Stimulated activated CD4-positive, alpha-beta T cell treated with anti-CD3 and anti-CD28 coated beads, TNF-alpha, amount 100 ng/mL, for 4 hours (primary cell): ENCODE data around the gene CUEDC1.
"Not testable (repeated sequence)": the region's sequence is repeated elsewhere in the genome, so short reads cannot be mapped to it uniquely, and the experiment has no call there.

Experiments used
- DNase-seq, 3 experiments: peaks; one replicate each; pipeline ENCODE4 v3.0.0-alpha.2; 2020; ENCODE audit warnings: low read depth in 3 of 3

CUEDC1 gene

DNA sequence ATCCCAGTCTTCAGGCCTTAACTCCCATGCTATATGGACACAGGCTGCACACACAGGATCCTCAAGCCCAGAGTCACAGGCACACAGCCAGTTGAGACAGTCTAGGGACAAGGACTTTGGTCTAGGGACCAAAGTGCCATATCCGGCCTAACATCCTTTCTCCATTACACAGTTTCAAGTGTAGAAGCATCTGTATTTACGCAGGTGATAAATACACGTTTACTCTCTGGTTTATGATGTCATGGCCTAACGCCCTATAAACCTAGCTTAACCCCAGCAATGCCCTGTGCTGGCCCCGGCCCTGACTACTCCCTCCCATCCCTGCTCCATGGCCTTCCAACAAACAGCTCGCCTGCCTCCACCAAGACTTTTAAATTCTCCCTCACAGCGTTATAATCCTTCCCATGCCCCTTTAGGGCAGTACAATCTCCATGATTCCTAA is 17.1 kb downstream of the CUEDC1 start:
- DNase-seq, result no peak

DNA sequence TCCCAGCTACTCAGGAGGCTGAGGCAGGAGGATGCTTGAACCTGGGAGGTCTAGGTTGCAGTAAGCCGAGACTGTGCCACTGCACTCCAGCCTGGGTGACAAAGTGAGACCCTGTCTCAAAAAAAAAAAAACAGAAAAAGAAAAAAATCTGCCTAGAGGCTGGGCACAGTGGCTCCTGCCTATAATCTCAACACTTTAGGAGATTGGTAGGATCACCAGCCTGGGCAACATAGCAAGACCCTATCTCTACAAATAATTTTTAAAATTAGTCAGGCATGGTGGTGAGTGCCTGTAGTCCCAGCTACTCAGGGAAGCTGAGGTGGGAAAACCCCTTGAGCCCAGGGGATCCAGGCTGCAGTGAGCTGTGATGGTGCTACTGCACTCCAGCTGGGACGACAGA is 17.7 kb downstream of the CUEDC1 start:
- DNase-seq, result no peak

DNA sequence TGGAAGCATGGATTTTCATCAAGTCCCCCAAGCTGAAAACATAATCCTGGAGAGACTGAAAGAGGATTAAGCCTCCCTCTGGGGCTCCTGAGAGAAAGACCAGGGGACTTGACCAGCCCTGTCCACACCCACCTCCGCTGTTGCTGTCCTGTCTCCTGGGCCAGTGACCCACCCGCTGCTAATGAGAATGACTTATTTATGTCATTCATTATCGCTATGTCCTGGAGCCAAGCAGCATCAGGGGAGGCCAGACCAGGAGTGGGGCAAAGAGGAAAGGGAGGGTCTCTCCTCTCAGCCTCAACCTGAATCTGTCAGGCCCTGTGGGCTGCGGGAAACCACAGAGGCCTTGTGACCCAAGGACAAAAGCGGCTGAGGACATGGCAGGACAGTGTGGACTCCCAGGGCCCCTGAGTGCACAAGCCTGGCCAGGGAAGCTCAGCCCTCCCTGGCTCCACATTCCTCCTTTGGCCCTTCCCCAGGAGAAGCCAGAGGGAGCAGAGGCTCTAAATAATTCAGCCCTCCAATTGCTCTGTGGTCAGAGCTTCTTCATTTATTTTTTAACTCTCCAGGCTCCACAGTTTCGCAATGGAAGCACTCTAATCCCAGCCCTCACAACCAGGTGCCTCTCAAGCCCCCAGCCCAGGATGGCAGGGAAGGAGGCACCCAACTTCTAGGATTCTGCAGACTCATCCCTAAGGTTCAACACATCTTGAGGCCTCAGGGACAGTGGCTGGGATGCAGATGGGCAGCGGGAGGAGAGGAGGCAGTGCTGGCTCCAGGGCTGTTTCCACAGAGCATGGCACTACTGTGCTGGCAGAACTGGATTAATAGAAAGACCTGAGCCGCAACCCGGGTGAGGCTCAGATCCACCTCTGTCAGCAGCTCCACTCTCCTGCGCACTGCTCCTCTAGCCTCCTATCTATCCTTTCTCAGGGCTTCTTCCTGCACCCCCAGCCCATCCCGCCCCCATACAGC is 19.1 kb downstream of the CUEDC1 start:
- DNase-seq, result no peak

DNA sequence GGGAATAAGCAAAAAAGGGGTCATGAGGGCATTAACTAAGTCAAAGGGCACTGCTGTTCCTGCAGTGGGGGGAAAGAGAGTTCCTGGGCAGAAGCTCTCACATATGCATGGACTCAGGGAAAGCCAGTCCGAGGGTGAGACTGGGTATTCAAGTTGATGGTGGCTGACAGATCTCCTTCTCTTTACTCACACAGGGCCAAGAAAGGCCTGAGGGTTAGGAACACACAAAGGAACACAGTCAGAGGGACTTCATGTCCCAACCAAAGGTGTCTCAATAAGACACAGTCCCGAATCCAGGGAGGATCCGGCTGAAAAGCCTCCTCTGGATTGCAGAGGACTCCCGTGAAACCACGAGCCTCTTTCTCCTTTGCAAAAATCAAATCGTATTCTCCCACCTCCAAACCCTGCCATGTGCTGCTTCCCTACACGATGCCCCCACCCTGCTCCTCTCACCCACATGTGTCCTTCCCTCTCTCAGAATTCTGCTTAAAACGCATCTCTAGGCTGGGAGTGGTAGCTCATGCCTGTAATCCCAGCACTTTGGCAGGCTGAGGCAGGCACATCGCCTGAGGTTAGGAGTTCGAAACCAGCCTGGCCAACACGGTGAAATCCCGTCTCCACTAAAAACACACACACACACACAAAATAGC is 23.6 kb downstream of the CUEDC1 start:
- DNase-seq, result no peak

DNA sequence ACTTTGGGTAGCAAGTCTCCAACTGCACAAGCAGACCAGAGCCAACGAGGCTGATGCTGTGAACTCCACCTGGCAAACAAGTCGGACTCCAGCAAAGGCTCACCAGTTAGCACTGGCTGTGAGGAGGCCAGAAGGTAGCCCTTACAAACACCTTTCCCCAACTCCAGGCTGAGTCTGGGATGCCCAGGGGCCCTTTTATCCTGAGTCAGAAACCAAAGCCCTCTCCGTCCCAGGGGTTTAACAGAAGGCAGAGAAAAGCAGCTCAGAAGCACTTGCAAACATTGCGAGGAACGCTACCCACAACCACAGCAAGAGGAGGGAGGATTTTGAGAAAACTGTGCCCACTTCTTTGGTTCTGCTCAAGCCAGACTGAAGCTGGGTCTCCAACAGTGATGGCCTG is 25.0 kb downstream of the CUEDC1 start:
- DNase-seq, result no peak

DNA sequence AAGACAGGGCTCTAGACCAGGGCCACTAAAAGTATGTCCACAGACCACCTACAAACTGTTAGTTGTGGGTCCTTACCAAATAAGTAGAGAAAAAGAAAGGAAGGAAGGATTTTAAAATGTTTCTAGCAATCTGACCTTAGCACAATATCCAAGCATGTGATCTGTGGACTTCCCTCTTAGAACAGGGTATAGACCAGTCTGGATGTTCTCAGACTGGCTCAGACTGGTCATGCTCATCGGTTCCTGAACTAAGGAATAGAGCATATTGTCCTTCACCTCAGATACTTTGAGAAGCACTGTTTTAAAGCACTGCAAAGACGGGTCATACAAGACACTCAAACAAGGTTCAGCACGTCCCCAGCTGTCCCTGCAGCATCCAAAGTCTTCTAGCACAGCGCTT is 25.8 kb downstream of the CUEDC1 start:
- DNase-seq, result no peak

DNA sequence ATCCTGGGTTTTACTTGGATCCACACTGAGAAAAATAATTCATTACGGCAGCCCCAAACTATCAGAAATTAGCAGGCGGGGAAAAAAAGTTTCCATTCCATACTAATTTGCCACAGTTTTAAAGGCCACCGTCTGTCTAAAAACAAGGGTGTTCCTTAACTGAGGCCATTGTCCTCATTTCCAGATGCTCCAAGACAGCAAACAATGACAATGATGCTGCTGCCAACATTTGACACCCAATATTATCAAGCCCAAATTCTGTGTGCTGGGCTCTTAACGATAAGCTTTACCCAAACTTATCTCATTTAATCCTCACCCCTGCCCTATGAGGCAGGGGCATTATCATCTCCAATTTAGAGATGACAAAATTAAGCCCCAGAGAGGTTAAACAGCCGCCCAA is 26.3 kb downstream of the CUEDC1 start:
- DNase-seq, result no peak

DNA sequence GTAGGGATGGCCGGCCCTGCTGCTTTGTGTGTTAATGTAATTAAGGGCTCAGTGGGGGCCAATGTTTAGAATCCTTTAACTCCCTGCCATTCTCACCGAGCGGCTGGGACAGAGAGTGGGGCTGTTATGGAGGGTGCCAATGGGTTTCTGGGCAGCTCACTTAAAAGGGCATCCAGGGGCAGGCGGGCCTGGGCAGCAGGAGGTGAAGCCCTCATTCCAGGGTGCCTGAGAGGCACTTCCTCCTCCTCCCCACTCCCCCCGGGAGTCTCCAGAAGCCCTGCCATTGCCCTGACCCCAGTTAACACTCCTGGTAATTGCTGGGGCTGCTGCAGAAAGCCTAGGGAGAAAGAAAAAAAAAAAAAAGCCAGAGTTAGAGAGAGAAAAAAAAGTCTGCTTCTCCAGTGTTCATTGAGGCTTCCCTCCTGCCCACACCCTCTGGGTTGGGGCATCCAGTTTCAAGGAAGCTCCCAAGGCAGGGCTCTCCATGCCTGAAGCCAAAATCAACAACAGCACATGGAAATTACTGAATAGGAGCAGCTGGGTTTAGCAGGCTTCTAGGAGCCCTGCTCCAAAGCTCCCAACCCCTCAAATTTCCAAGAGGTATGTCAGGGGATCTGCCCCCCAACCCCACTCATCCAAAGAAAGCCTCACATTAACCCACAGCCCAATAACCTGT is 28.0 kb downstream of the CUEDC1 start:
- no peak for DNase-seq

DNA sequence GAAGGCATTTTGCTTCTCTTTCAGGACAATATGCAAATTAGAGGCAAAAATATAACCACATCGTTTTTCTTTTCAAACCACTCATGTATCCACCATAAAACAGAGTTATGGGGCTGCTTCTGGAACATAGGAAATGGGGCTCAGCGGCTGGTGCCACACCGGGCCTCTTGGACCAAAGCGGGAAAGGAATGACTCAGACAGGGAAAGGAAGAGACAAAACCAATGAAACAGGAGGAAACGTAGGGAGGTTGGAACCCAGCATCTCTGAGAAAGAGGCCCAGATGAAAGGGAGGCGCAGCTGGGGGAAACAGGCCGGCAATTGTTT is 28.5 kb downstream of the CUEDC1 start:
- DNase-seq, result no peak

DNA sequence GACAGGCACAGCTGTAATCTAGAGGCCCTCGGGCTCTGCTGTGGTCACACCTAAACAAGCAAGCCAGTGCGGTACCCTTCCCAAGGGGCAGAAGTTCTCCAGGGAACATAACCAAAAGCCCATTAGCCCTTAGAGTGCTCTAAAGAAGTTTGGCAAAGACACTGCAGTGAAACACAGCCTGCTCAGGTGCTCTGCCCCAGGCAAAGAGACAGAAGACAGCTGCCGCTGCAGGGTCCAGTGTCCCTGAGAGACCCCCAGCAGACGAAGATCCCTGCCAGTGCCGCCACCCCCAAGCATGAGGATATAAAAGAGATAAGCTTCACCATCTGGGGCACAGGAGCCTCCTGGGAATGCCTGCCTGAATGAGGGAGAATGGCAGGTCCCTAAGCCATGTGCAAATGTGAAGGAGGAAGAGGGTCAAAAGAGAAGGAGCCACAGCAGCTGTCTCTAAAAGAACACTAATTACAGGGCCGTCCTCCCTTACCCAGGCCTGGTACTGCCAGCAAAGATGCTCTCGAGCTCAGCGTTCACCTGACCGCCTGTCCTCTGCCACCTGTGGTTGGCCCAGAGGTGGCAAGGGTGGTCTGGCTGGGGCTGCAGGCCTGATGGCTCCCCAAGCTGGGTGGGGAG is 29.7 kb downstream of the CUEDC1 start:
- DNase-seq, result no peak

DNA sequence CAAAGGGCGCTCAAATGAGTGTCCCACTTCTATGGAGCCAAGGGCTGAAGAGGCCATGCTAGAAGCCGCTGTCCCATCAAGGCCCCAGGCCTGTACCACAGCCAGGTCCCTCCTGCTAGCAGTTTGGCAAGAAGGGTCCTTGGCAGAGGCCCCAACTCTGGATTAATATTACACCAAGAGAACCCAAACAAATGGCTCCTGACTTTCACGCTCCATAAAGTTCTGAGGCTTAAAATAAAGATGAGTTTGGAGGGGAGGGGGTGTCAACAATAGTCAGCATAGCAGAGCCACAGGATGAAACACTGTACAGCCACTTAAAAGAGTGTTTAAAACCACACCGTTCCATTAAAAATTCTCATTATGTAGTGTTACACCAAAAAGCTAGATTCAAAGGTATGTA is 30.5 kb downstream of the CUEDC1 start:
- no peak for DNase-seq

DNA sequence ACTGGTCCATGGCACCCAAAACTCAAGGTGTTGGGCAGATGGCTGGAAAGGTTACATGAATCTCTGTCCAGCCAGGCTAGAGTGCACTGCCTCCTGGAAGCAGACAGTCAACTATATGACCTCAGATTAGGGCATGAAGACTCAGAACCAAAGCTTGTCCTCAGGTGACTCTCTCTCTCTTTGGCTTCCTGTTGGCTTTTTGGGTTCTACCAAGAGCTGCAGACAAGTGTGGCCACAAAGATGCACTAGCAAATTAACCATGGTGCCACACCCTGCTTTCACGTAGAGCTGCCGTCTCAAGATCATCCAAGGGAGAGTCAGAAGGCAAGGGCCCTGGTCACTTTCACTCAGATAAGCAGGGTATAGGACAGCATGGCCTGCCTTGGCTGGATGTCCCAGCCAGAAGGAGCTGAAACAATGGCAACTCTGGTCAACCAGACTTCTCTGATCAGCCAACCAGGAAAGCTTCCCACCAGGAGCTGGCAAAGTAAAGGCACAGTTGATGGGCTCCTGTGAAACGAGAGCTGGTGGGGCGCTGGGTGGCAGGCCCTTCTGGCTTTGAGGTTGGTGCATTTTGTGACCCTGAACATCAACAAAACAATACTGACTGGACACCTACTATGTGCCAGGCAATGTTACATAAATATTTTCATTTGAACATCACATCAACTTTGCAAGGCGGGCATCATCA is 31.9 kb downstream of the CUEDC1 start:
- DNase-seq, result no peak

DNA sequence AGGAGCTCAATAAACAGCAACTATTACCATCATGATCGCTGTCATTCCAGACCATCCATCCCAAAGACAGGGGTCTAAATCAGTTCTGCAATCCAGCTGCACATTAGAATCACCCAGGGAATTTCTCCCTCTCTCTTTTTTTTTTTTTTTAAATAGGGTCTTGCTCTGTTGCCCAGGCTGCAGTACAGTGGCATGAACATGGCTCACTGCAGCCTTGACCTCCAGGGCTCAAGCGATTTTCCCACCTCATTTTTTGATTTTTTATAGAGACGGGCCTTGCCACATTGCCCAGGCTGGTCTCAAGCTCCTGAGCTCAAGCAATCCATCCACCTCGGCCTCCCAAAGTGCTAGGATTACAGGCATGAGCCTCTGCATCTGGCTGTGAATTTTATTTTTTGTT is 32.5 kb downstream of the CUEDC1 start:
- DNase-seq, result not testable (repeated sequence)

DNA sequence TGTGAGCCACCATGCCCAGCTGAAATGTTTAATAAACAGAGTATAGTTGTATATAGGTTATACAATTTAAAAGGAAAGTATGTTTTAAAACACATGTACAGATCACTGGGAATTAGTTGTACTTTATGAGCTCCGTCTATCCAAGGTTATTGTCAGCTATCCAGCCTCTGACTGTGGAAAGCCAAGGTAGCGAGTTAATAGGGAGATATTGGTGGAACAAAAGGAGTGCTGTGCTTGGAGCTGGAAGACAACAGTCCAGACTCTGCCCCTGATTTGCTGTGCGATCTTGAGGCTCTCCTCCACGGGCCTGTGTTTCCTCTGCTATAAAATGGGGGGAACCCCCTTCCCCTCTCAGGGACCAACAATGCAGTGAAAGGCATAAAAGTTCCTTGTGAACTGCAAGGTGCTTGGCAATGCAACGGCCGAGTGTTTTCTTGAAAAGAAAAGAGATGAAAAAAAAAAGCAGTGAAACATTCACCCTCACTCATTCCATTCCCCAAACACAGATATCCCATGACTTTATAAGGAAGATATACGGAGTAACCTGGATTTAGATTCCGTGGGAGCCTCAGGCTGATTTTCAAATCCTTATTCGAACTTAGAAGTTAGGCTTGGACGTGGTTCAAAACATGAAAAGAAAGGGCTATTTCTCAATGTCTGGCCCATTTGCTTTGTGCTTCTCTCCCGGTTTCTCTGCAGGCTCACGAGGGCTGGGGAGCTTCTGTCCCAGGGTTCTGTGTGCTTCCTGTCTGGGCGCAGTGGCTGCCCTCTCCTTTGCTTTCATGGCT is 34.1 kb downstream of the CUEDC1 start:
- DNase-seq, result no peak

DNA sequence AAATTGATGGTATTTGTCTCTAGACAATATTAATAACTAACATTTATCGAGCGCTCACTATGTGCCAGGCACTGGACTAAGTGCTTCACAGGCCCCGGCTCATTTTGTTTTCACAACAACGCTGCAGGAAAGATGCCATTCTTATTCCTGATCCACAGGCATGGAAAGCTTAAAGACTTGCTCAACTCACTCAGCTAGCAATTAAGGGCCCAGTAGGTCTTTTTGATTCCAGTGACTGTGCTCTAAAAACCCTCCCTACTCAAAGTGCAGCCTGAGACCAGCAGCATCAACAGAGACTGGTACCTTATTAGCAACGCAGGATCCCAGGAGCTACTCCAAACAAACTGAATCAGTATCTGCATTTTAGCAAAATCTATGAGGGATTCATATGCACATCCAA is 35.3 kb downstream of the CUEDC1 start:
- no peak for DNase-seq

DNA sequence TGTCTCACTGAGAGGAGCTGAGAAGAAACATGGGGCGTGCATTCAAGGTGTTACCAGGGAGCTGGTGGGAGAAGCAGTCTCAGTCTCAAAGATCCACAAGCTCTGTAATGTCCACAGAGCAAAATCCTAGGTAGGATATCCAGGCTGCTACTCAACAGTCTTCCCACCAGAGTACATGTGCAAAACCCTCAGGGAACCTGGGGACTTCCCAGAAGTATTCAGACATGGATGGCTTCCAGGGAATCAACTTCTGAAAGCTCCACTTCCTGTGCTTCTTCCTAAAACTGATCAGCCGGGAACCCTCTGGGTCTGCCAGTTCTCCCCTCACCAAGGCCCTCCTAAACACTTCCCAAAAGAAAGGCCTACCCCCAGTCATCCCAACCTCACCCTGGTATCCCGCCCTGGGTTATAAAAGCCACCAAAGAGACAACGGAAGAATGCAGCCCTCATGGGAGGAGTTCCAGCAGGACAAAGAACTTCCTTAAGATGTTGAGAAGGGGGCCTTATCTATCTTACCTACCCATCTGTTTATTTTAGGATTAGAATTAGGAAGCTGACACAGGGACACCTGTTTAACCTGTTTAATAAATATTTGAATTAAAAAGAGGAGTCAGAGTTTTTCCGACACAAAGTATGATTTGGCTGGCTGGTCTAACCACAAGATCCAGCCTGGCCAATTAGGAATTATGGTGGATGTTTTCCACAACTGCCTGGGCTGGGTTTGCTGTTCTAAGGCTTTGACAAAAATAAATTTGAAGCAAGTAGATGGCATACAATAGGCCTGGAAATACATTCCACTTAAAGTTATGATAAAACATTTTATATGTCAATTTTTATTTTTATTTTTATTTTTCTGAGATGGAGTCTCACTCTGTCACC is 37.0 kb downstream of the CUEDC1 start:
- no peak for DNase-seq

DNA sequence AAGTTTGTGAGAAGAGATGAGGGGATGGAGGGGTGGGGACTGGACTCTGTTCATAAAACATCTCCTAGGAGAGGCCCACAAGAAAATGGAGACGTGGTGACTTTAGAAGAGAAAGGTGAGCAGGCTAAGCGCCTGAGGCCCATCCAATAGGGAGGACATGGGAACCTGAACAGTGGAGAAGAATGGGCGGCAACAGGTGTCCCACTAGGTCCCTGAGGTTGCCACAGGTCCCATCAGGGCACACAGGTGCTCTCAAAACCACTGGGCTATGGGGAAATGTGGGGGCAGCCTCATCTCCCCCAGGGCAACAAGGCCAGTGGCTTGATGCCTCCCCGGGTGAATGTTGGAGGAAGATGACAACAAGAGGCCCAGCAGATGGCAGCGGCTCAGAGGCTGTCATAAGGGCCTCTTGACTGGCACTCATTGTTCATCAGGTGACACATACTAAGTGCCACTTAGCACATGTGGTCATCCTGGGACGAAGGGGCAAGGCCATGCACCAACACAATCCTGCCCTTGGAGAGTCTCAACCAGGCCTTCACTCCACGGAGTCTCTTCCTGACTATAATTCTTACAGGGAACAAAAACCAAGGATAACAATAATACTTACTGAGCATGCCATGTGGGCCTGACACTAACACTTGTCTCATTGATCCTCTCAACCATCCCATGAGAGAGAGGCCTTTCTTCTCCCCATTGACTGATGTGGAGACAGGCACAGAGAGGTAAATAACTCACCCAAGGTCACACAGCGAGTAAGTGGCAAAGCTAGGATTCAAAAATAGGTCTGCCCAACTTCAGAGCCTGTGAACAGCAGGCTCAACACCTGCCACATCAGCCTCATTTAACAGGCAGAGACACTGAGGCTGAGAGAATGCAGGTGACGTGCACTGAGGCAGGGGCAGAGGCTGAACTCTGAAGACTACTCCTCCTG is 38.0 kb downstream of the CUEDC1 start:
- no peak for DNase-seq

DNA sequence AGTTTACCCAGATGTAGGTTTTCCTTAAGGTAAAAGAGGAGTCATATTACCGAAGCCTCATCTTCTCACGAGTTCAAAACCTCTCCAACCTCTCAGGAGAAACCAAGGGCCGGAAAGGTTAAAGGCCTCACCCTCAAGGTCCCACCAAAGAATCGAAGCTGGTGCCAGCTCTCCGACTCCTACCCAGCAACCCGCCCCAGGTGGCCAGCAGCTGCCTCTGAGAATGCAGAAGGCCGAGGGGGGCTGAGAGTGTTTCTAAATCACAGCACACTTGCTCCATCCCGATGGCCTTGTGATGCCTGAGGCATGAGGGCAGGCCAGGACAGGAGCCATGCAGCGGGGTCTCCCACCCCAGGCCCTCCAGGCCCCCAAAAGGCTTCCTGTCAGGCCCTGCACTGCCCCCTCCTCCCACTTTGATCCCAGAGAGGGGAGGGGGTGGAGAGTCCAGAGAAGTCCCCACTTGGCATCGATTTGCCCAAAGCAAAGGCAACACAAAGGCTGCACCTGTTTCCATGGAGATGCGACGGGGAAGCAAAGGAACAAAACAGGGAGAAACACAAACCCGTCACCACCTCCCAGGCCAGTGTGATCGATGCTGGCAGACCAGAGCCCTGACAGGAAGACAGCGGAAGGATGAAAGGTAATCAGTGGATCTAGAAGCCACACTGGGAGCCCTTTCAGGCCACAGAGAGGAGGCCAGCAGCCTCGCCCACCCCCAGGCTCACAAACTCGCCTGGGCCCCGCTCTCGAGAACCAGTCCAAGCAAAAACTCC is 39.0 kb downstream of the CUEDC1 start:
- no peak for DNase-seq
